Mucosa of rectum (tissue), 2 donors: ENCODE results near the gene MILR1.
"Not testable (repeated sequence)": the region's sequence is repeated elsewhere in the genome, so short reads cannot be mapped to it uniquely, and the experiment has no call there.

Experiments
- H3K27ac ChIP-seq, 2 donors: one replicate each; pipeline ENCODE4 v1.7.0; 2013; ENCODE audit warnings: inconsistent platforms in 2 of 2, low read depth in 2 of 2, low read length in 2 of 2
- H3K27me3 ChIP-seq, 2 donors: one replicate each; pipeline ENCODE4 v1.7.0; 2013; ENCODE audit warnings: low read length in 2 of 2; ENCODE audit not compliant: control insufficient read depth in 2 of 2, insufficient read depth in 2 of 2
- H3K36me3 ChIP-seq, 2 donors: one replicate each; pipeline ENCODE4 v1.7.0; 2013; ENCODE audit warnings: low read length in 2 of 2; ENCODE audit not compliant: control insufficient read depth in 2 of 2, insufficient read depth in 2 of 2
- H3K4me1 ChIP-seq, 2 donors: one replicate each; pipeline ENCODE4 v1.7.0; 2013; ENCODE audit warnings: low read length in 2 of 2, mild to moderate bottlenecking in 1 of 2; ENCODE audit not compliant: control insufficient read depth in 2 of 2, insufficient read depth in 2 of 2
- H3K4me3 ChIP-seq, 2 donors: one replicate each; pipeline ENCODE4 v1.7.0; 2013; ENCODE audit warnings: low read length in 2 of 2
- H3K9ac ChIP-seq, 2 donors: one replicate each; pipeline ENCODE4 v1.7.0; 2013; ENCODE audit warnings: low read length in 2 of 2, low read depth in 1 of 2, mild to moderate bottlenecking in 1 of 2
- H3K9me3 ChIP-seq, 2 donors: one replicate each; pipeline ENCODE4 v1.7.0; 2013; ENCODE audit warnings: low read length in 2 of 2; ENCODE audit not compliant: control insufficient read depth in 2 of 2
- donor health status: healthy.
- donor health status: Normal muscosa, but diverticular disease.

MILR1 gene

DNA sequence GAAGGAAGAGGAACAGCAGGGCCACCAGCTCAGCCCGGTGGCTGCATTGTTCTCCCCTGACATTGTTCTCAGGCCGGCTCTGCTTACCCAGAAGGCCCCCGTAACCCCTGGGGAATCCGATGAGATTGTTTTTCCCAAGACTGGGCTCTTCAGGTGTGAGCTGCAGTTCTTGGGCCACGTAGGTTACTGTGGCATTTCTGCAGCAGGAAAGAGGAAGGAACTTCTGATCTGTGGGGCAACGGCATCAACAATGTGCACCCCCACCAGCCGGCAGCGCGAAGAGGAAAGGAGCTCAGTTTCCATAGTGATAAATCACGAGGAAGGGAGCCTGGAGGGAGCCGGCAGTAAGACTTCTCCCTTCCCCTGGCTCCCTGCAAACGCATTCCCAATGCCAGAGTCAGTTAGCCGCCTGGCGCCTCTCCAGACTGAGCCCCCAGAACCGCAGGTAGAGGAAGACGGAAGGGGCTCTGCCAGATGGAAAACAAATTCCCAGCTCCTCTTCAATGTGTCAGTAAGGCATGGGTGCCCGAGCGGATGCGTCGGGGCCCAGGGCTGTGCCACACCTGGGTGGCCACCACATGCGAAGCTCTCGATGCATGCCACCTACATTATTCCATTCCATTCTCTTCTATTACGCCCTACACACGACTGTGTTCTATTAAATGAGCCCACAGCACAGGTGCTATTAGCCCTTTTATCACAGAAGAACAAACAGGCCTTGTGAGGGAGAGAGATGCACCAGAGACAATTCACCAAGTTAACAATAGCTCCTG is 36.7 kb upstream of the MILR1 start:
- Histone ChIP-seq H3K9me3 (no peaks in the 10 kb centered on the region), H3K27ac (no peak overlapping the region), H3K4me3 (peak overlapping the region; percentile 29 to 62), H3K4me1 (no peaks in the 10 kb centered on the region), H3K36me3 (no peaks in the 10 kb centered on the region), H3K27me3 (no peaks in the 10 kb centered on the region), H3K9ac (peak overlapping the region in 1 of 2 donors; percentile 24)

DNA sequence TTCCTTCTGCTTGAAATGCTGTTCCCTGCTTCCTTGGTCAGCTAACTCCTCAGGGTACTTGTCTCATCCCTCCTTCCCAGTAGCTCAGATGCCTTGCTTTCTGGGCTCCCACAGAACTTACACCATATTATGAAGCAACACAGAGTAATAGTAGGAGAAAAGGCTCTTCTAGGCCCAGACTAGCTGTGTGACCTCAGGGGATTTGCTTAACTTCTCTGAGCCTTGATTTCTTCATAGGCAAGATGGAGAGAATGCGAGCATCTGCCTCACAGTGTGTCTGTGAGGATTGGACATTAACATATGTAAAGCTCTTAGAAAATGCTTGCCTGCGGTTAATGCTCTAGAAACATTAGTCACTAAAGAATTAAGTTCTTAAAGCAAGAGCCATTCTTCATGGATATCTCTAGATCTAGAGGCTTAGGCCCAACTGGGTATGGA is 36.0 kb upstream of the MILR1 start:
- peak overlapping the region in 1 of 2 donors; percentile 52 for H3K27ac ChIP-seq
- no peaks in the 10 kb centered on the region for H3K27me3 ChIP-seq
- peak overlapping the region in 1 of 2 donors; percentile 62 for H3K4me3 ChIP-seq

DNA sequence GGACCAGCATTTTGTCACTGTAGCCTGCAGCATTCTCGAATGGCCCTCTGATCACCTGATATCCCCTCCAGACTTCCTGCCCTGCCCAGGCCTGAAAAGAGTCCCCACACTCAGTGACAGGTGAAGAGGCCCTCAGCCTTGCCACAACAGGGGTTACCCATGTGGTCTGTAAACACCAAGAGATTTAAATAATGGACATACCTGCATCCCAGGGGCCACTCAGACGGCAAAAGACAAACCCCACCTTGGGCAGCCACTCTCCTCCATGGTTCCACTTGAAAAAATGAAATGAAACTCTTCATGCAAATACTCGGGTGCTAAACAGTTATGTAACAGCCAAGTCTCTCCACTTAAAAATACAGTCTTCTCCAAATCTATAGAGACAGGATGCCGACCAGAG is 35.4 kb upstream of the MILR1 start:
- Histone ChIP-seq H3K9me3 (no peaks in the 10 kb centered on the region), H3K9ac (no peak overlapping the region), H3K4me3 (peak overlapping the region in 1 of 2 donors; percentile 62), H3K27me3 (no peaks in the 10 kb centered on the region), H3K36me3 (no peaks in the 10 kb centered on the region), H3K4me1 (no peaks in the 10 kb centered on the region), H3K27ac (peak overlapping the region in 1 of 2 donors; percentile 52)

More for the DNA sequence above, 36.0 kb upstream of the MILR1 start:
- Histone ChIP-seq H3K4me1 (no peaks in the 10 kb centered on the region), H3K9ac (no peak overlapping the region), H3K9me3 (no peaks in the 10 kb centered on the region), H3K36me3 (no peaks in the 10 kb centered on the region)

DNA sequence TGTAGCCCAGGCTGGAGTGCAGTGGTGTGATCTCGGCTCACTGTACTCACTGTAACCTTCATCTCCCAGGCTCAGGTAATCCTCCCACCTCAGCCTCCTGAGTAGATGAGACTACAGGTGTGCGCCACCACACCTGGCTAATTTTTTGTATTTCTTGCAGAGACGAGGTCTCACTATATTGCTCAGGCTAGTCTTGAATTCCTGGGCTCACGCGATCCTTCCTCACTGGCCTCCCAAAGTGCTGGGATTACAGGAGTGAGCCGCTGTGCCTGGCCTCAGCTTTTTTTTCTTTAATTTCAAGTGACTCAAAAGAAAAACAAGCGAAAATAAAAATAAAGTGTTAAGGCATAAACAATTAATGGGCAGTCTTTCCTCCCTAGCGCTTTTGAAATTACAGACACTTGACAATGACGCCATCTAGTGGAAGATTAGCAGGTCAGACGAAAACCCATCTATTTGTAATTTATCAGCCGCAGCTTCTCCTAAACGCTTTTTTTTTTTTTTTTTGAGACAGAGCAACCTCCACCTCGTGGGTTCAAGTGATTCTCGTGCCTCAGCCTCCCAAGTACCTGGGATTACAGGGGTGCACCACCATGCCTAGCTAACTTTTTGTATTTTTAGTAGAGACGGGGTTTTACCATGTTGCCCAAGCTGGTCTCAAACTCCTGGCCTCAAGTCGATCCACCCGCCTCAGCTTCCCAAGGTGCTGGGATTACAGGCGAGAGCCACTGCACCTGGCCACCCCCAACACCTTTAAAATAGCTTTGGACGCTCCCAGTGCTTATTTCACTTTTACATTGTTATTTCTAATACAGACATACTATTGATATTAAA is 30.2 kb upstream of the MILR1 start:
- Histone ChIP-seq H3K4me1 (no peaks in the 10 kb centered on the region), H3K27ac (no peak overlapping the region), H3K27me3 (no peaks in the 10 kb centered on the region), H3K4me3 (no peak overlapping the region), H3K36me3 (no peaks in the 10 kb centered on the region), H3K9ac (no peak overlapping the region), H3K9me3 (no peaks in the 10 kb centered on the region)

DNA sequence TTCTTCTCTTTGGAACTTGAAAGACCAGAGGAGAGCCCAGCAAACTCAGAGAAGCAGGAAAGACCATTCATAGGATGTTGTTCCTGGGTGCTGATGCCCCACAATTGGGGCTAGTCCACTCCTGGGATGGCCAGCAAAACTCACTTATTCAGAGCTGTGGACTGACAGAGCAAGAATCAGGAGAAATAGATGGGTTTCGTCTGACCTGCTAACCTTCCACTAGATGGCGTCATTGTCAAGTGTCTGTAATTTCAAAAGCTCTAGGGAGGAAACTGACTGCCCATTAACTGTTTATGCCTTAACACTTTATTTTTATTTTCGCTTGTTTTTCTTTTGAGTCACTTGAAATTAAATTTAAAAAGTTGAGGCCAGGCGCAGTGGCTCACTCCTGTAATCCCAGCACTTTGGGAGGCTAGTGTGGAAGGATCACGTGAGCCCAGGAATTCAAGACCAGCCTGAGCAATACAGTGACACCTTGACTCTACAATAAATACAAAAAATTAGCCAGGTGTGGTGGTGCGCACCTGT is 28.7 kb upstream of the MILR1 start:
- Histone ChIP-seq H3K36me3 (no peaks in the 10 kb centered on the region), H3K9ac (no peak overlapping the region), H3K4me3 (no peak overlapping the region), H3K9me3 (no peaks in the 10 kb centered on the region), H3K4me1 (peaks cover 0 to 4% of the 10 kb centered on the region in 2 donors), H3K27me3 (no peaks in the 10 kb centered on the region), H3K27ac (no peak overlapping the region)

- not testable (repeated sequence) for H3K27me3 ChIP-seq, H3K4me3 ChIP-seq, H3K4me1 ChIP-seq, H3K9ac ChIP-seq, H3K36me3 ChIP-seq, H3K9me3 ChIP-seq, H3K27ac ChIP-seq
Measured at GRCh38 chr17:64422121-64422520, 26.8 kb upstream of the MILR1 start.

DNA sequence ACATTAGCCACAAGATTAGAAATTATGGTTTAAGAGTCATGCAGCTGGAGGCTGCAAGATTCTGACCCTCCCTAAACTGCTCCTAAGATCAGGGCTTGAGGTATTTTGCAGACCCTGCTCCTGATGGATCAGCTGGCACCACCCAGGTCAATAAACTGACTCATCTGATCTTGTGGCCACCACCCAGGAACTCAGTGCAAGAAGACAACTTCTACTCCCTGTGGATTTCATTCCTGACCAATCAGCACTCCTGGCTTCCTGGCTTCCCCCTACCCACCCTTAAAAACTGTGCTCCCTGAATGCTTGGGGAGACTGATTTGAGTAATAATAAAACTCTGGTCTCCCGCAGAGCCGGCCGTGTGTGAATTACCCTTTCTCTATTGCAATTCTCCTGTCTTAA is 25.0 kb upstream of the MILR1 start:
- no peaks in the 10 kb centered on the region for H3K9me3 ChIP-seq
- H3K4me3 ChIP-seq: no peak overlapping the region
- H3K27me3 ChIP-seq: peaks cover 0 to 4% of the 10 kb centered on the region in 2 donors
- no peak overlapping the region for H3K27ac ChIP-seq
- H3K4me1 ChIP-seq: peaks cover 0 to 4% of the 10 kb centered on the region in 2 donors
- no peaks in the 10 kb centered on the region for H3K36me3 ChIP-seq
- H3K9ac ChIP-seq: no peak overlapping the region

GRCh38 chr17:64424324-64424849 is 24.5 kb upstream of the MILR1 start:
- Histone ChIP-seq H3K27me3 (peaks cover 0 to 4% of the 10 kb centered on the region in 2 donors), H3K4me1 (peaks cover 0 to 4% of the 10 kb centered on the region in 2 donors), H3K36me3 (no peaks in the 10 kb centered on the region), H3K4me3 (no peak overlapping the region), H3K9ac (no peak overlapping the region), H3K9me3 (no peaks in the 10 kb centered on the region), H3K27ac (no peak overlapping the region)

DNA sequence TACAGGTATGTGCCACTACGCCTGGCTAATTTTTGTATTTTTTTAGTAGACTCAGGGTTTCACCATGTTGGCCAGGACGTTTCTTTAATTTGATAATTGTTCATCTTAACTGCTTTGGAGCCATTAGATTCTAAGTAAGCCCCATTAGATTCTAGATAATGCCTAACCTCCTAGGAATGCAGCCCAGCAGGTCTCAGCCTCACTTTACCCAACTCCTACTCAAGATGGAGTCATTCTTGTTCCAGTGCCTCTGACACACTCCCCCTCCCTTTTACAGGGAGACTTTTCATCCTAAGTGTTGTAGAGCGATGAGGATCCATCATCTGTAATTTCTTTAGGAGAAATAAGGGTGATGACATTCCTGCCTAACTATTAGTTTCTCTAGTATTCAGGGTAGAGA is 23.7 kb upstream of the MILR1 start:
- Histone ChIP-seq H3K4me3 (no peak overlapping the region), H3K27me3 (peaks cover 0 to 4% of the 10 kb centered on the region in 2 donors), H3K27ac (no peak overlapping the region), H3K9me3 (no peaks in the 10 kb centered on the region), H3K9ac (no peak overlapping the region), H3K36me3 (no peaks in the 10 kb centered on the region), H3K4me1 (peaks cover 0 to 4% of the 10 kb centered on the region in 2 donors)

DNA sequence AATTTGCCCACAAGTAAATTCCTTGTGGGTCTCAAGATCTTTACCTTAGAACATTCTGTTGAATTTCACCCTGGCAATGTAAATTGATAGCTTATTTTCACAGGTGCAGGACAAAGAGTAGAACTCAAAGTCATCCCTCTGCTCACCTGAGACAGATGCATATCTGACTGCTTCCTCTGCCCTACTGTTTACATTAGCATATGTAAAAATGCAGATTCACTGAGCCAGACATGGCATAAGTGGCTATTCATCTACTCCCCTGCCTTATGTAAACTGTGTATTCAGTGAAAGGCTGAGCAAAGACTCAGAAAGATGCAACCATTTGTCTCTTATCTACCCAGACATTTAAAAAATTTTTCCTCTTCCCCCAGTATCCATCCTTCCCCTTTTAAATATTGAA is 22.3 kb upstream of the MILR1 start:
- H3K4me1 ChIP-seq: peaks cover 0 to 4% of the 10 kb centered on the region in 2 donors
- H3K27me3 ChIP-seq: peaks cover 0 to 4% of the 10 kb centered on the region in 2 donors
- H3K4me3 ChIP-seq: no peak overlapping the region
- H3K36me3 ChIP-seq: no peaks in the 10 kb centered on the region
- no peak overlapping the region for H3K9ac ChIP-seq
- no peak overlapping the region for H3K27ac ChIP-seq
- H3K9me3 ChIP-seq: no peaks in the 10 kb centered on the region
